Panc1 (cell line): ENCODE data around the gene NOTCH1.

Experiments used
- SIN3A ChIP-seq: IDR thresholded peaks from 2 replicates; pipeline ENCODE4 v1.6.1; 2012; ENCODE audit warnings: low read depth, mild to moderate bottlenecking, low read length, moderate library complexity, borderline replicate concordance; ENCODE audit not compliant: insufficient read depth
- TF ChIP-seq, protein P1 (sequence below): fragments of 450-650 bp; IDR thresholded peaks from 2 replicates; pipeline ENCODE4 v1.5.1; 2017; ENCODE audit warnings: mild to moderate bottlenecking
- TF ChIP-seq, protein P2 (sequence below), 2 experiments: IDR thresholded peaks; 2 replicates each; pipeline ENCODE4 v1.6.1; 2011 to 2012; ENCODE audit warnings: low read depth in 2 of 2, control low read depth in 1 of 2, low read length in 1 of 2, mild to moderate bottlenecking in 1 of 2, moderate library complexity in 1 of 2; ENCODE audit not compliant: insufficient read depth in 1 of 2

DNA sequence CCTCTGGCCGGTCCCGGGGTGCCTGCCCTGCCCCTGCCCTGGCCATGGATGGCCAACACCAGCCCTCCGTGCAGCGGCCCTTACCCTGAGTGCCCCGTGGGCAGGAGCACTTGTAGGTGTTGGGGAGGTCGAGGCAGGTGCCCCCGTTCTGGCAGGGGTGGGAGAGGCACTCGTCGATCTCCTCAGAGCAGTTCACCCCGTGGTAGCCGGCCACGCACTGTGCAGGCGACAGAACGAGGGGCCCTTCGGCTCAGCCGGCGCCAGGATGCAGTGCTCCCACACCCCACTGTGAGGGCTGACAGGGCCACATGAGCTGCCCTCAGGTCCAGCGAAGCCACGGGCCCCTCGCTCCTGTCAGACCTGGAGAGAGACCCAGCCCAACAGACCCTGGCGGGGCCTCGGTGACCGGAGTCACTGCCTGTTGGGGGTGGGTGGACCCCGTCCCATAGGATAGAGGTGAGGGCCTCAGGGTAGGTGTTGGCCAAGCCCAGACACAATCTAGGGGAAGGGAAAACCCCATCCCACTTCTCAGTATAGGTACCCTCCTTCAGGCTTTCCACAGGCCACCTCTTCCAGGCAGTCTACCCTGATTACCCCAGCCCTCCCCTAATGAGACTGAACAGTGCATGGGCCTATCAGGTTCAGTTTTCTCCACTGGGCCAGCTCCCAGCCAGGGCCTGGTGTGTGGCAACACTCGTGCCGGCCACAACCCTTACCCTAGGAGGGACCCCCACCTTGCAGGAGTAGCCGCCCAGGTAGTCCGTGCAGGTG lies 38.4 kb downstream of the NOTCH1 start:
- TF ChIP-seq, protein P1, sequence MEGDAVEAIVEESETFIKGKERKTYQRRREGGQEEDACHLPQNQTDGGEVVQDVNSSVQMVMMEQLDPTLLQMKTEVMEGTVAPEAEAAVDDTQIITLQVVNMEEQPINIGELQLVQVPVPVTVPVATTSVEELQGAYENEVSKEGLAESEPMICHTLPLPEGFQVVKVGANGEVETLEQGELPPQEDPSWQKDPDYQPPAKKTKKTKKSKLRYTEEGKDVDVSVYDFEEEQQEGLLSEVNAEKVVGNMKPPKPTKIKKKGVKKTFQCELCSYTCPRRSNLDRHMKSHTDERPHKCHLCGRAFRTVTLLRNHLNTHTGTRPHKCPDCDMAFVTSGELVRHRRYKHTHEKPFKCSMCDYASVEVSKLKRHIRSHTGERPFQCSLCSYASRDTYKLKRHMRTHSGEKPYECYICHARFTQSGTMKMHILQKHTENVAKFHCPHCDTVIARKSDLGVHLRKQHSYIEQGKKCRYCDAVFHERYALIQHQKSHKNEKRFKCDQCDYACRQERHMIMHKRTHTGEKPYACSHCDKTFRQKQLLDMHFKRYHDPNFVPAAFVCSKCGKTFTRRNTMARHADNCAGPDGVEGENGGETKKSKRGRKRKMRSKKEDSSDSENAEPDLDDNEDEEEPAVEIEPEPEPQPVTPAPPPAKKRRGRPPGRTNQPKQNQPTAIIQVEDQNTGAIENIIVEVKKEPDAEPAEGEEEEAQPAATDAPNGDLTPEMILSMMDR: no peak
- TF ChIP-seq, protein P2, sequence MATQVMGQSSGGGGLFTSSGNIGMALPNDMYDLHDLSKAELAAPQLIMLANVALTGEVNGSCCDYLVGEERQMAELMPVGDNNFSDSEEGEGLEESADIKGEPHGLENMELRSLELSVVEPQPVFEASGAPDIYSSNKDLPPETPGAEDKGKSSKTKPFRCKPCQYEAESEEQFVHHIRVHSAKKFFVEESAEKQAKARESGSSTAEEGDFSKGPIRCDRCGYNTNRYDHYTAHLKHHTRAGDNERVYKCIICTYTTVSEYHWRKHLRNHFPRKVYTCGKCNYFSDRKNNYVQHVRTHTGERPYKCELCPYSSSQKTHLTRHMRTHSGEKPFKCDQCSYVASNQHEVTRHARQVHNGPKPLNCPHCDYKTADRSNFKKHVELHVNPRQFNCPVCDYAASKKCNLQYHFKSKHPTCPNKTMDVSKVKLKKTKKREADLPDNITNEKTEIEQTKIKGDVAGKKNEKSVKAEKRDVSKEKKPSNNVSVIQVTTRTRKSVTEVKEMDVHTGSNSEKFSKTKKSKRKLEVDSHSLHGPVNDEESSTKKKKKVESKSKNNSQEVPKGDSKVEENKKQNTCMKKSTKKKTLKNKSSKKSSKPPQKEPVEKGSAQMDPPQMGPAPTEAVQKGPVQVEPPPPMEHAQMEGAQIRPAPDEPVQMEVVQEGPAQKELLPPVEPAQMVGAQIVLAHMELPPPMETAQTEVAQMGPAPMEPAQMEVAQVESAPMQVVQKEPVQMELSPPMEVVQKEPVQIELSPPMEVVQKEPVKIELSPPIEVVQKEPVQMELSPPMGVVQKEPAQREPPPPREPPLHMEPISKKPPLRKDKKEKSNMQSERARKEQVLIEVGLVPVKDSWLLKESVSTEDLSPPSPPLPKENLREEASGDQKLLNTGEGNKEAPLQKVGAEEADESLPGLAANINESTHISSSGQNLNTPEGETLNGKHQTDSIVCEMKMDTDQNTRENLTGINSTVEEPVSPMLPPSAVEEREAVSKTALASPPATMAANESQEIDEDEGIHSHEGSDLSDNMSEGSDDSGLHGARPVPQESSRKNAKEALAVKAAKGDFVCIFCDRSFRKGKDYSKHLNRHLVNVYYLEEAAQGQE (IDR thresholded peaks at IDR 0.05; ENCODE audit: insufficient read depth in 1 of 2, low read depth in 2 of 2, low read length in 1 of 2): no peak
- TF ChIP-seq SIN3A: no peak
